Transverse colon (tissue), 4 donors: ENCODE results near the gene LRRC18. TPM values are rescaled to one million over a fixed set of nuclear protein-coding genes. Genes with fewer than 3 reads are reported as not detected.
A peak's percentile ranks its signal among the peaks of the same experiment; 100 is the strongest.

Source experiments
- DNase-seq: peaks from one replicate; pipeline ENCODE4 v3.0.0-alpha.2; 2019
- H3K27ac ChIP-seq, 4 donors: fragments of 200-600 bp; sonication (generic); 2 replicates each; pipeline ENCODE4 v1.5.1; 2016 to 2018; ENCODE audit warnings: inconsistent platforms in 4 of 4
- H3K27me3 ChIP-seq: fragments of 200-600 bp; sonication (generic); 2 replicates; pipeline ENCODE4 v1.5.1; 2017; ENCODE audit warnings: inconsistent platforms
- H3K36me3 ChIP-seq, 4 donors: fragments of 200-600 bp; sonication (generic); 2 replicates each; pipeline ENCODE4 v1.5.1; 2017 to 2019; ENCODE audit warnings: inconsistent platforms in 4 of 4
- H3K4me1 ChIP-seq, 4 donors: fragments of 200-600 bp; sonication (generic); 2 replicates each; pipeline ENCODE4 v1.5.1; 2017 to 2020; ENCODE audit warnings: inconsistent platforms in 4 of 4
- H3K4me3 ChIP-seq, 4 donors: fragments of 200-600 bp; sonication (generic); 1 replicate in 1 of 4; 2 replicates in 3 of 4; pipeline versions ENCODE4 v1.5.1 to v1.6.1; 2017 to 2019; ENCODE audit warnings: inconsistent platforms in 4 of 4
- H3K9me3 ChIP-seq, 2 donors: fragments of 200-600 bp; sonication (generic); 2 replicates each; pipeline ENCODE4 v1.5.1; 2017 to 2019; ENCODE audit warnings: inconsistent platforms in 2 of 2
- CTCF ChIP-seq, 5 experiments: fragments of 200-600 bp in 3 of 5; fragments of 450-650 bp in 2 of 5; sonication (generic) in 3 of 5; IDR thresholded peaks; 1 replicate in 2 of 5; 2 replicates in 3 of 5; pipeline ENCODE4 v1.5.1; 2016 to 2017; ENCODE audit warnings: antibody characterized with exemption in 5 of 5, inconsistent platforms in 3 of 5, mild to moderate bottlenecking in 2 of 5, moderate library complexity in 1 of 5
- EP300 ChIP-seq: sonication (generic); formaldehyde crosslinking; IDR thresholded peaks from one replicate; pipeline ENCODE4 v1.6.1; 2017; ENCODE audit warnings: antibody characterized with exemption, low read depth
- POLR2A ChIP-seq: fragments of 450-650 bp; IDR thresholded peaks from one replicate; pipeline ENCODE4 v1.6.1; 2016; ENCODE audit warnings: antibody characterized with exemption, mild to moderate bottlenecking, moderate library complexity
- POLR2AphosphoS5 ChIP-seq, 3 donors: sonication (generic); formaldehyde crosslinking; IDR thresholded peaks; one replicate each; pipeline ENCODE4 v1.6.1; 2016; ENCODE audit warnings: antibody characterized with exemption in 3 of 3
- WGBS, 2 donors: methylation state at CpG; one replicate each; pipeline ENCODE4 v1.1.5; 2018; ENCODE audit warnings: low coverage in 1 of 2; 5-methylcytosine and 5-hydroxymethylcytosine counted together
- in situ Hi-C, 4 donors: fragments of 200-750 bp; cut with MboI; loops; one replicate each; pipeline versions ENCODE4 v1.15.0 to v1.15.1; 2017; ENCODE audit warnings: low sequenced_read_pairs in 3 of 4, low pct_ligation_motif_present in 1 of 4, low pct_unique_long_range_greater_than_20kb in 1 of 4
- intact Hi-C: fragments of 100-400 bp; cut with DNase I; formaldehyde crosslinking; loops from one replicate; pipeline ENCODE4 v1.15.1; 2023; ENCODE audit warnings: low total_unique reads
- total RNA-seq, 4 donors: library from RNA; depleted of rRNA; stranded (reverse); fragments of >200 nt; gene quantifications; one replicate each; pipeline ENCODE4 v1.1.0, GENCODE V29; 2016

Gene LRRC18
- total RNA-seq, 4 donors from 2014 or later = not detected

- Histone ChIP-seq H3K4me3 (no peak overlapping the region), H3K27me3 (no peaks in the 10 kb centered on the region), H3K4me1 (no peaks in the 10 kb centered on the region), H3K36me3 (no peaks in the 10 kb centered on the region), H3K27ac (no peak overlapping the region), H3K9me3 (no peaks in the 10 kb centered on the region)
- TF ChIP-seq CTCF (IDR thresholded peaks at IDR 0.05) = peak; percentile 57 to 77 (median 69)
- TF ChIP-seq POLR2A = no peak
- intact Hi-C loops (loop anchor here (5.0 kb wide), 1 partner anchor 181 kb away; no protein-coding TSS in a partner anchor), in situ Hi-C loops (loop anchor here (25.0 kb wide), 1 partner anchor 531 kb away; no protein-coding TSS in a partner anchor)
- peak; percentile 51 for DNase-seq
- 35% methylated on average over 12 of the region's 12 CpGs; no CpG with 5 or more reads in 1 of the 2 donors for WGBS, 2 donors
Observed at GRCh38 chr10:48981310-48981907, 41.8 kb upstream of the LRRC18 start.

GRCh38 chr10:48978318-48978717, 38.7 kb upstream of the LRRC18 start:
- H3K27me3 ChIP-seq = no peaks in the 10 kb centered on the region
- H3K36me3 ChIP-seq = no peaks in the 10 kb centered on the region
- 83% methylated on average over 3 of the region's 5 CpGs; no CpG with 5 or more reads in 1 of the 2 donors for WGBS, 2 donors
- H3K9me3 ChIP-seq = no peaks in the 10 kb centered on the region
- H3K4me3 ChIP-seq = no peak overlapping the region
- TF ChIP-seq POLR2A (no peak), CTCF (IDR thresholded peaks at IDR 0.05) (no peak), EP300 (no peak), POLR2AphosphoS5 (IDR thresholded peaks at IDR 0.05) (no peak)
- no peaks in the 10 kb centered on the region for H3K4me1 ChIP-seq
- no peak overlapping the region for H3K27ac ChIP-seq
- no peak for DNase-seq
- intact Hi-C loops (no loop called here), in situ Hi-C loops (loop anchor here (25.0 kb wide), 1 partner anchor 534 kb away; no protein-coding TSS in a partner anchor)

GRCh38 chr10:48976196-48976595, 36.6 kb upstream of the LRRC18 start:
- in situ Hi-C loops = loop anchor here (25.0 kb wide), 1 partner anchor 536 kb away; no protein-coding TSS in a partner anchor
- intact Hi-C loops = no loop called here
- no peaks in the 10 kb centered on the region for H3K27me3 ChIP-seq

More at GRCh38 chr10:48976196-48976595, 36.6 kb upstream of the LRRC18 start:
- no peak for DNase-seq
- Histone ChIP-seq H3K9me3 (no peaks in the 10 kb centered on the region), H3K27ac (no peak overlapping the region), H3K36me3 (no peaks in the 10 kb centered on the region), H3K4me1 (no peaks in the 10 kb centered on the region), H3K4me3 (no peak overlapping the region)
- TF ChIP-seq POLR2A = no peak
- TF ChIP-seq EP300 = no peak
- no peak for TF ChIP-seq CTCF (IDR thresholded peaks at IDR 0.05)
- no peak for TF ChIP-seq POLR2AphosphoS5 (IDR thresholded peaks at IDR 0.05)
